Effector memory CD4-positive, alpha-beta T cell (primary cell): Measurements from ENCODE around the gene BAHCC1.
"Not testable (repeated sequence)": the region's sequence is repeated elsewhere in the genome, so short reads cannot be mapped to it uniquely, and the experiment has no call there.

Experiments
- DNase-seq, 3 donors: peaks; one replicate each; pipeline ENCODE4 v3.0.0-alpha.2; 2020
- H3K27ac ChIP-seq: 2 replicates; pipeline ENCODE4 v1.7.0; 2013; ENCODE audit warnings: mild to moderate bottlenecking, low read length, moderate library complexity; ENCODE audit not compliant: insufficient read depth, poor library complexity, severe bottlenecking
- H3K27me3 ChIP-seq: replicated peaks from 2 replicates; pipeline ENCODE4 v1.7.0; 2013; ENCODE audit warnings: mild to moderate bottlenecking, low read length; ENCODE audit not compliant: insufficient read depth, control insufficient read depth, poor library complexity, severe bottlenecking
- H3K36me3 ChIP-seq: 2 replicates; pipeline ENCODE4 v1.7.0; 2013; ENCODE audit warnings: mild to moderate bottlenecking, low read length, moderate library complexity; ENCODE audit not compliant: control insufficient read depth, insufficient read depth
- H3K4me1 ChIP-seq: 2 replicates; pipeline ENCODE4 v1.7.0; 2013; ENCODE audit warnings: low read length, mild to moderate bottlenecking; ENCODE audit not compliant: control insufficient read depth, insufficient read depth, poor library complexity, severe bottlenecking
- H3K4me3 ChIP-seq: 2 replicates; pipeline ENCODE4 v1.7.0; 2013; ENCODE audit warnings: low read length, low read depth, mild to moderate bottlenecking; ENCODE audit not compliant: insufficient read depth, poor library complexity, severe bottlenecking
- H3K9me3 ChIP-seq: 2 replicates; pipeline ENCODE4 v1.7.0; 2013; ENCODE audit warnings: mild to moderate bottlenecking, low read length, moderate library complexity; ENCODE audit not compliant: control insufficient read depth

Gene BAHCC1

GRCh38 chr17:81352056-81352455 is 43.2 kb upstream of the BAHCC1 start:
- H3K27ac ChIP-seq, H3K27me3 ChIP-seq, H3K4me1 ChIP-seq, H3K9me3 ChIP-seq, DNase-seq, H3K36me3 ChIP-seq, H3K4me3 ChIP-seq: not testable (repeated sequence)

GRCh38 chr17:81354252-81354953 is 40.9 kb upstream of the BAHCC1 start:
- Histone ChIP-seq H3K27ac (no peak overlapping the region), H3K4me1 (no peaks in the 10 kb centered on the region), H3K9me3 (no peaks in the 10 kb centered on the region), H3K36me3 (no peaks in the 10 kb centered on the region), H3K27me3 (no peaks in the 10 kb centered on the region), H3K4me3 (no peak overlapping the region)
- no peak for DNase-seq

- no peaks in the 10 kb centered on the region for H3K9me3 ChIP-seq
- no peak overlapping the region for H3K4me3 ChIP-seq
- no peaks in the 10 kb centered on the region for H3K27me3 ChIP-seq
- H3K36me3 ChIP-seq: no peaks in the 10 kb centered on the region
- no peaks in the 10 kb centered on the region for H3K4me1 ChIP-seq
- no peak overlapping the region for H3K27ac ChIP-seq
- no peak for DNase-seq
Measured at GRCh38 chr17:81354954-81355347, 40.3 kb upstream of the BAHCC1 start.

- H3K9me3 ChIP-seq: no peaks in the 10 kb centered on the region
- no peaks in the 10 kb centered on the region for H3K36me3 ChIP-seq
- no peak for DNase-seq
- no peaks in the 10 kb centered on the region for H3K4me1 ChIP-seq
- no peak overlapping the region for H3K4me3 ChIP-seq
- peaks cover 5% of the 10 kb centered on the region for H3K27me3 ChIP-seq
- no peak overlapping the region for H3K27ac ChIP-seq
Measured at GRCh38 chr17:81359218-81359617, 36.0 kb upstream of the BAHCC1 start.

GRCh38 chr17:81362001-81362400 is 33.3 kb upstream of the BAHCC1 start:
- peaks cover 24% of the 10 kb centered on the region for H3K27me3 ChIP-seq
- DNase-seq, H3K9me3 ChIP-seq, H3K27ac ChIP-seq, H3K36me3 ChIP-seq, H3K4me3 ChIP-seq: not testable (repeated sequence)
- H3K4me1 ChIP-seq: peaks cover 14% of the 10 kb centered on the region

- DNase-seq: no peak
- peaks cover 14% of the 10 kb centered on the region for H3K4me1 ChIP-seq
- no peak overlapping the region for H3K27ac ChIP-seq
- peaks cover 29% of the 10 kb centered on the region for H3K27me3 ChIP-seq
- no peaks in the 10 kb centered on the region for H3K36me3 ChIP-seq
- H3K9me3 ChIP-seq: no peaks in the 10 kb centered on the region
- no peak overlapping the region for H3K4me3 ChIP-seq
Measured at GRCh38 chr17:81364278-81365147, 30.7 kb upstream of the BAHCC1 start.

- no peak overlapping the region for H3K27ac ChIP-seq
- peak overlapping the region; percentile 37 for H3K4me3 ChIP-seq
- no peaks in the 10 kb centered on the region for H3K36me3 ChIP-seq
- no peaks in the 10 kb centered on the region for H3K9me3 ChIP-seq
- DNase-seq: no peak
- H3K27me3 ChIP-seq: peaks cover 29% of the 10 kb centered on the region
- H3K4me1 ChIP-seq: peaks cover 14% of the 10 kb centered on the region
Measured at GRCh38 chr17:81365148-81365600, 30.1 kb upstream of the BAHCC1 start.

GRCh38 chr17:81365601-81366585 is 29.4 kb upstream of the BAHCC1 start:
- DNase-seq: no peak

GRCh38 chr17:81366648-81367047 is 28.6 kb upstream of the BAHCC1 start:
- Histone ChIP-seq H3K27ac (no peak overlapping the region), H3K36me3 (no peaks in the 10 kb centered on the region), H3K27me3 (peaks cover 29% of the 10 kb centered on the region), H3K4me1 (peaks cover 14% of the 10 kb centered on the region), H3K9me3 (no peaks in the 10 kb centered on the region), H3K4me3 (no peak overlapping the region)
- no peak for DNase-seq

More at GRCh38 chr17:81365601-81366585, 29.4 kb upstream of the BAHCC1 start:
- Histone ChIP-seq H3K36me3 (no peaks in the 10 kb centered on the region), H3K27me3 (peaks cover 29% of the 10 kb centered on the region), H3K27ac (no peak overlapping the region), H3K4me1 (peaks cover 14% of the 10 kb centered on the region), H3K4me3 (peak overlapping the region; percentile 37), H3K9me3 (no peaks in the 10 kb centered on the region)
